Measurements from ENCODE around the gene ZNF771. TPM values are rescaled to one million over a fixed set of nuclear protein-coding genes. Genes with fewer than 3 reads are reported as not detected.

ZNF771 gene
- total RNA-seq (2014; rRNA removed; shearing (Covaris generic)) = 10.6 and 13.5 TPM in 2 replicates

GRCh38 chr16:30407102-30407803 lies at the start of gene ZNF771:
Gene ZNF771 (plus strand): TSS chr16:30407606. CDS start chr16:30408054, 448 bp downstream.
- H3K27me3 ChIP-seq (ENCODE audit: control insufficient read depth, insufficient read depth, low read length) = no peaks in the 10 kb centered on the region; the same call in 1 of the 2 replicates
- H3K4me3 ChIP-seq (ENCODE audit: insufficient read depth, low read depth, low read length) = peak within 1 kb of the TSS; percentile 82
- peak; percentile 98 for DNase-seq
- peaks cover 11% of the 10 kb centered on the region for H3K36me3 ChIP-seq (replicated peaks; ENCODE audit: control insufficient read depth, insufficient read depth, low read length)

DNA sequence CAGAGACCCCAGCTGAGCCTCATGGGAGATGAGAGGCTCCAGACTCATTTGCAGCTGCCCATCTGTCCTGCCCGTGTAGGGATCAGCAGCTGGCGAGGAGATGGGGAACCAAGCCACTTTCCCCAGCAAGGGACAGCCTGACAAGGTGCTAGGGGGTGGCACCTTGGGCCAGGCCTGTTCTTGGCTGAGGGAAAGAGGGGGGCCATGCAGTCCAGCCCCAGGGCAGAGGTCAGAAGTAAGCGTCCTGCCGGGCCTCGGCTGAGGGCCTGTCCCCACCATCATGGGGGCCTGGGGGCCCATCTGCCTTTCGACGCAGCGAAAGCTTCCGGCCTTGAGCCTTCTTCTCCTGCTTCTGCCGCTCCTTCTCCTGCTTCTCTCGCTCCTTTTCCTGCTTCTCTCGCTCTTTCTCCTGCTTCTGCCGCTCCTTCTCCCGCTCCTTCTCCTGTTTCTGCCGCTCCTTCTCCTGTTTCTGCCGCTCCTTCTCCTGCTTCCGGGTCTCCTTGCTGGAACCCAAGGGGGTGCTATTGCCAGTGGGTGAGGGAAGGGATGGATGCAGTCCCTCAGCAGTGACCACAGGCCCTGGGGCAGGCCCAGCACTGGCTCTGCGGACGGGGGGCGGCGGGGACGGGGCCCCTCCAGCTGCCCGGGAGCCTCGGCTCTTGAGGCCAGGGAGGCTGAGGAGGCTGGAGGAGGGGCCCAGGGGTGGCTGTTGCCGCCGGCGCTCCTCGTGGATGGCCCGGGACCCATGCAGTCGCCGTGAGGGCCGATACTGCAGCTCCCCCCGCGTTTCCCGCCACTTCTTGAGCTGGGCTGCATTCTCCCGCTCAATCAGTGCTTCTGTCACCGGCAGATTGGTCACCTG lies 49.5 kb upstream of the ZNF771 start:
- Histone ChIP-seq H3K27me3 (ENCODE audit: control insufficient read depth, insufficient read depth, low read length) (no peaks in the 10 kb centered on the region), H3K4me3 (ENCODE audit: insufficient read depth, low read depth, low read length) (no peak overlapping the region), H3K36me3 (replicated peaks; ENCODE audit: control insufficient read depth, insufficient read depth, low read length) (peaks cover 9% of the 10 kb centered on the region)
- DNase-seq = no peak

DNA sequence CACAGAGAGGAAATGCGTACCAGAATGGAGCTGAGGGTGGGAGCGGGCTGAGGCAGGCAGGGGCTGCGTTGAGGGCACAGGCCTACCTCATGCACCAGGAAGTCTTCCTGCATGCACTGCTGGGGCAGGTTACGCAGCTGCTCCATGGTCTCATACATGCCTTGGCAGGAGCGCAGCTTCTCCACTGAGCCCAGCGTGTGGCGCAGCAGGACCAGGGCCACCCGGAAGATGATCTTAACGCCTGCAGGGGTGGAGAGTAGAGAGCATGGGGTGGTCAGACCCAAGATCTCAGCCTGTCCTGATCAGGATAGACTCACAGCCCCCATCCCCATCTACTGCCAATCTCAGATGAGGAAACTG lies 48.8 kb upstream of the ZNF771 start:
- Histone ChIP-seq H3K4me3 (ENCODE audit: insufficient read depth, low read depth, low read length) (no peak overlapping the region), H3K27me3 (ENCODE audit: control insufficient read depth, insufficient read depth, low read length) (no peaks in the 10 kb centered on the region), H3K36me3 (replicated peaks; ENCODE audit: control insufficient read depth, insufficient read depth, low read length) (peaks cover 4% of the 10 kb centered on the region)
- no peak for DNase-seq

- Histone ChIP-seq H3K36me3 (replicated peaks; ENCODE audit: control insufficient read depth, insufficient read depth, low read length) (no peaks in the 10 kb centered on the region; the same call in none of the 2 replicates), H3K4me3 (ENCODE audit: insufficient read depth, low read depth, low read length) (no peak overlapping the region), H3K27me3 (ENCODE audit: control insufficient read depth, insufficient read depth, low read length) (no peaks in the 10 kb centered on the region)
- DNase-seq = no peak
These were observed 48.2 kb upstream of the ZNF771 start for GRCh38 chr16:30358990-30359870.

GRCh38 chr16:30359871-30360170 lies 47.6 kb upstream of the ZNF771 start:
- Histone ChIP-seq H3K4me3 (ENCODE audit: insufficient read depth, low read depth, low read length) (no peak overlapping the region), H3K36me3 (replicated peaks; ENCODE audit: control insufficient read depth, insufficient read depth, low read length) (no peaks in the 10 kb centered on the region; the same call in none of the 2 replicates), H3K27me3 (ENCODE audit: control insufficient read depth, insufficient read depth, low read length) (no peaks in the 10 kb centered on the region)
- DNase-seq = no peak

- peaks cover 1% of the 10 kb centered on the region for H3K36me3 ChIP-seq (replicated peaks; ENCODE audit: control insufficient read depth, insufficient read depth, low read length)
- DNase-seq = no peak
- H3K27me3 ChIP-seq (ENCODE audit: control insufficient read depth, insufficient read depth, low read length) = no peaks in the 10 kb centered on the region
- H3K4me3 ChIP-seq (ENCODE audit: insufficient read depth, low read depth, low read length) = no peak overlapping the region
These were observed 46.2 kb upstream of the ZNF771 start for GRCh38 chr16:30361180-30361579.

DNA sequence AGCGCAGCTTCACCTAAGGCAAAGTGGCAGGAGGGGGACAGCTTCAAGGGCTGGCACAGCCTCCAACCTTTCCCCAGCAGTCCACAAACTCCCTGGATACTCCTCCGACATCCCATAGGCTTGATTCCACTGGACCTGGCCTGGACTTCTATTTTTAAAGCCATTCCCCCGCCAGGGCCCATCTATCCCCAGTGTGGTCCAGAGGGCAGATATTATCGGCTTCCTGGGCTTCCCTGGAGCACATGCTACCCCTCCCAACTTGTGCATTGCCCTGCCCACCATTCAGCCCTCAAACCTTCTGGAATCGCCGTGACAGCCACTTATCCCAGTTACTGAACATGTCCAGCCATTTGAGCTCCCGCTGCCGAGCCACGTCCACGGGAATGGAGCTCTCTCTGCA lies 42.2 kb upstream of the ZNF771 start:
- Histone ChIP-seq H3K4me3 (ENCODE audit: insufficient read depth, low read depth, low read length) (no peak overlapping the region), H3K36me3 (replicated peaks; ENCODE audit: control insufficient read depth, insufficient read depth, low read length) (peaks cover 1% of the 10 kb centered on the region), H3K27me3 (ENCODE audit: control insufficient read depth, insufficient read depth, low read length) (no peaks in the 10 kb centered on the region)
- no peak for DNase-seq

DNA sequence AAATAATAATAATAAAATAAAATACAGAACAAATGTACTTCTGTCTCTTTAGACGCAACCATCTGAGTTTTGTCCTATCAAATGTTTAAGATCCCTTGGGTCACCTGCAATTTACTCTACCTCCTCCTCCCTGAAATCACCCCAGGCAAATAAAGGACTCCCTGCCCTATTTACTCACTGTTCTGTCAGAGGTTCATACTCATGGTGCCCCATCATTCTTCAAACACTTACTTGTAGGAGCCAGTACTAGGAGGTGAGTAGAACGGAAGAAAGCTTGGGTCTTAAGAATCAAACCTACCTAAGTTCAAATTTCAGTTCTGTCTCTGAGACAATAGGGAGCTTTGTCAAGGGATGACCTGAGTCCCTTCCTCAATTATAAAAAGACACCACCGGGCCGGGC lies 40.9 kb upstream of the ZNF771 start:
- Histone ChIP-seq H3K36me3 (replicated peaks; ENCODE audit: control insufficient read depth, insufficient read depth, low read length) (peaks cover 1% of the 10 kb centered on the region), H3K4me3 (ENCODE audit: insufficient read depth, low read depth, low read length) (no peak overlapping the region), H3K27me3 (ENCODE audit: control insufficient read depth, insufficient read depth, low read length) (no peaks in the 10 kb centered on the region)
- DNase-seq = no peak

- H3K27me3 ChIP-seq (ENCODE audit: control insufficient read depth, insufficient read depth, low read length) = no peaks in the 10 kb centered on the region
- no peak for DNase-seq
- H3K4me3 ChIP-seq (ENCODE audit: insufficient read depth, low read depth, low read length) = no peak overlapping the region
- peaks cover 1% of the 10 kb centered on the region for H3K36me3 ChIP-seq (replicated peaks; ENCODE audit: control insufficient read depth, insufficient read depth, low read length)
These were observed 39.9 kb upstream of the ZNF771 start for GRCh38 chr16:30367349-30368009.

GRCh38 chr16:30368122-30368791 lies 39.1 kb upstream of the ZNF771 start:
- DNase-seq = no peak
- peaks cover 1% of the 10 kb centered on the region for H3K36me3 ChIP-seq (replicated peaks; ENCODE audit: control insufficient read depth, insufficient read depth, low read length)

DNA sequence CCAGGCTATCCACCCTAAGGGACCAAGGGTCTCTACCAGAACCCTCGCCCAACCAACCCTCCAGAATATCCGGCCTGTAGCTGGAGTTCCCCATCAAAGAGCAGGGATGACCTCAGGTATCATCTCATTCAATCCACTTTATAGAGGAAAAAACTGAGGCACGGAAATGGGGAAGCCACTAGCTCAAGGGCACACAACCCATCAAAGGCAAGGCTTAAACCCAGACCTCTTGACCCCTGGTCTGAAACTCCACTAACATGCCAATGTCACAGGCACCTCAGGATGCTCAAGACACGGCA lies 38.7 kb upstream of the ZNF771 start:
- H3K27me3 ChIP-seq (ENCODE audit: control insufficient read depth, insufficient read depth, low read length) = no peaks in the 10 kb centered on the region
- H3K36me3 ChIP-seq (replicated peaks; ENCODE audit: control insufficient read depth, insufficient read depth, low read length) = peaks cover 1% of the 10 kb centered on the region
- DNase-seq = no peak
- peak overlapping the region; percentile 62 for H3K4me3 ChIP-seq (ENCODE audit: insufficient read depth, low read depth, low read length)

More at GRCh38 chr16:30368122-30368791, 39.1 kb upstream of the ZNF771 start:
- peak overlapping the region; percentile 62 for H3K4me3 ChIP-seq (ENCODE audit: insufficient read depth, low read depth, low read length)
- H3K27me3 ChIP-seq (ENCODE audit: control insufficient read depth, insufficient read depth, low read length) = no peaks in the 10 kb centered on the region

GRCh38 chr16:30369091-30369937 lies 38.1 kb upstream of the ZNF771 start:
- H3K4me3 ChIP-seq (ENCODE audit: insufficient read depth, low read depth, low read length) = peak overlapping the region; percentile 62
- no peaks in the 10 kb centered on the region for H3K27me3 ChIP-seq (ENCODE audit: control insufficient read depth, insufficient read depth, low read length)
- H3K36me3 ChIP-seq (replicated peaks; ENCODE audit: control insufficient read depth, insufficient read depth, low read length) = peaks cover 1% of the 10 kb centered on the region
- no peak for DNase-seq

DNA sequence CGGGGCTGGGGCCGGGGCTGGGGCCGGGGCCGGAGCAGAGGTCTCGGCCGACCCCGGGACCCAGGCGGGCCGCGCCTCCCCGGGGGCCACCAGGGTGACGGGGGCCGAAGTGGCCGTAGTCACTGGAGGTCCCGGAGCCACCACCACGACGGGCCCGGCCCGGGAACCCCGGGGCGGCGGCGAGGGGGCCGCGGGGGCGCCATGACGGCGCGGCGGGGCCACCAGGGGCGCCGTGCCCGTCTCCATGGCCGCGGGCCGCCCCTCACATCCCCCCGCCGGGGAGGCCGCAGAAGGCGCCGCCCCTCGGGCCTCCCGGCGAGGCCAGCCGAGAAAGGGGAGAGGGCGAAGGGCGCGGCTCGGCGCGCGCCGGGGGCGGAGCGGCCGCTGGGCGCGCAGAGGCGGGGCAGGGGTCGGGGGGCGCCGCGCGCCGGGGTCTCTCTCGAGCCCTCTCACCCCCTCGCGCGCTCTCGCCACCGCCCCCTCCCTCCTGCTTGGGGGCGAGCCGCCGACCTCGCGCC lies 37.4 kb upstream of the ZNF771 start:
- DNase-seq = no peak
- no peaks in the 10 kb centered on the region for H3K27me3 ChIP-seq (ENCODE audit: control insufficient read depth, insufficient read depth, low read length)
- H3K36me3 ChIP-seq (replicated peaks; ENCODE audit: control insufficient read depth, insufficient read depth, low read length) = no peaks in the 10 kb centered on the region; the same call in 1 of the 2 replicates
- peak overlapping the region; percentile 62 for H3K4me3 ChIP-seq (ENCODE audit: insufficient read depth, low read depth, low read length)

Data from H7 (cell line).